Superior temporal gyrus (tissue), 1 donor: ENCODE data around the gene IPO9.
"Not testable (repeated sequence)": the region's sequence is repeated elsewhere in the genome, so short reads cannot be mapped to it uniquely, and the experiment has no call there.

Experiments
- DNase-seq: peaks from one replicate; pipeline ENCODE4 v3.0.0-alpha.2; 2016; ENCODE audit errors: extremely low spot score

Gene IPO9

DNA sequence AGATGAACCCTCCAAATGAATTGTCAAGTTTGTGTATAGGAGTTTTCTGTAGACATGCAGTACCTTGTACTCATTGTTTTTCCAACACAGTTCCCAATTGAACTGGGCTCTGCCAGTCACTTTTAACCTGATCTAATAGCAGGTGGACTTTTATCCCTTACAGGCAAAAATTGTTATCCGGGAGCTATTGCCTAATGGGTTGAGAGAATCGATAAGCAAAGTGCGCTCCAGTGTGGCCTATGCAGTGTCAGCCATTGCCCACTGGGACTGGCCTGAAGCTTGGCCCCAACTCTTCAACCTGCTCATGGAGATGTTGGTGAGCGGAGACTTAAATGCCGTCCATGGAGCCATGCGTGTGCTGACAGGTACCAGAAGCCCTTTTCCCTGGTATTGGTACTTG lies 19.3 kb downstream of the IPO9 start:
- no peak for DNase-seq

DNA sequence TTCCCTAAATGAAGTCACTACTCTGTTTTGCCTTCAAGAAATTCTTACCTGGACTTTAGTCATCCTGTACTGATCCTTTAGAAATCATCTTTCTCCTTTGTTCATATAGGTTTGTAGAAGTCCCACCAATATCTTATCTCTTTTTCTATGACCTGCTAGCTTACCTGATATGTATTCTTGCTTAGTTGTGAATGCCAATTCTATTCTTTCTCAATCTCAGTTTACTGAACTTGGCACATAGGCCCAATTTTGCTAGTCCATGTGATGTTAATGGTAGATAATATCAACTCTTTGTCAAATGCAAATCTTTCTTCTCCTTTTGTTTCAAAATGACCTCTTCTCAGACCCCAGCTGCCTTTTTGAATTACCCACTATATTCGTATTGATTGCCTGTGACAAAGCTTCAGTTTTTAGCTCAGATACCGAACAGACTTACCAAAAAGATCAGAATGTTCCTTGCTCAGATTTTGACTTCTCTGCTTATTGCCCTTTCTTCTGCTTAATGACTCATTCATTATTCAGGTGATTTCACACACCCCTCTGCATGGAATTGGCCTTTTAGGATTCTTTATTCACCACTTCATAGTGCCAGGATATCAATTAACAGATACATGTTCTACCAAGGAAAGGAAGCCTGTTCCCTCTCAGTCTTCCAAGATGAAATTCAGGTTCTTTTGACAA lies 20.6 kb downstream of the IPO9 start:
- DNase-seq, result no peak

DNA sequence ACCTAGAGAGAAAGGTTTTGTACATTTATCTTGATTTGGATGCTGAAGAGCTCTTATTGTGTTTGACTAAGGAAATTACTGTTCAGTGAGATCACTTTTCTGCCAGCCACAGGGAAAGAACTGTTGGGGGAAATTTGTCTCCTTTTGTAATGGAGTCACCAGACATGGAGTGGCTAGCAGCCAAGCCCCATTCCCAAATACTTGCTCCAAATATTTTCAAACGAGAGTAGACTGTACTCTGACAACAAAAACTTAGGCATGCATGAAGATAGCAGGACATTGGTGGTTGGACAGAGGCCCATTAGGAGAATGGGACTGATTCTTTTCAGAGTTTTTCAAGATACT lies 21.1 kb downstream of the IPO9 start:
- no peak for DNase-seq

DNA sequence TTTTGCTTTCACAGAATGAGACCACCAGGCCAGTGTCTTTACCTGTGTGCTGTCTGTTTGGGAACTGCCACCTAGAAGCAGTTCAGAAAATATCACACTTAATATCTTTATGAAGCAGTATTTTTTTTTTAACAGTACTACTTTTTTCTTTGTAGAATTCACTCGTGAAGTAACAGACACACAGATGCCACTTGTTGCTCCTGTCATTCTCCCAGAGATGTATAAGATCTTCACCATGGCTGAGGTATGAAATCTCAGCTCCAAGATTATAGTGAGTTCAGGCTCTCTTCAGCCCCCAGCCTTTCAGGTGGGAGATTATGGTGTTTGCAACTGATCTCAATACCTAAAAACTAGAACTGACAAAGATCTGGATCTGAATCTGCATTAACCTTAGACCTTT lies 23.0 kb downstream of the IPO9 start:
- no peak for DNase-seq

DNA sequence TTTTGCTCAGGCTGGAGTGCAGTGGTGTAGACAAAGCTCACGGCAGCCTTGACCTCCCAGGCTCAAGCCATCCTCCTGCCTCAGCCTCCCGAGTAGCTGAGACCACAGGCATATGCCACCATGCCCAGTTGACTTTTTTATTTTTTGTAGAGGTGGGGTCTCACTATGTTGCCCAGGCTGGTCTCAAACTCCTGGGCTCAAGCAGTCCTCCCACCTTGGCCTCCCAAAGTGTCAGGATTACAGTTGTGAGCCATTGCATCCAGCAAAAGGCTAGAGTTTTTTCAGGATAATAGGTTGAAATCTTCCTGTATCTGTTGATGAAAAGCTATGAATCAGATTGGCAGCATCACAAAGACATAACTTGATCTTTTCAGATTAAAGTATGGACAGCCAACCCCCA lies 27.8 kb downstream of the IPO9 start:
- DNase-seq, result not testable (repeated sequence)

DNA sequence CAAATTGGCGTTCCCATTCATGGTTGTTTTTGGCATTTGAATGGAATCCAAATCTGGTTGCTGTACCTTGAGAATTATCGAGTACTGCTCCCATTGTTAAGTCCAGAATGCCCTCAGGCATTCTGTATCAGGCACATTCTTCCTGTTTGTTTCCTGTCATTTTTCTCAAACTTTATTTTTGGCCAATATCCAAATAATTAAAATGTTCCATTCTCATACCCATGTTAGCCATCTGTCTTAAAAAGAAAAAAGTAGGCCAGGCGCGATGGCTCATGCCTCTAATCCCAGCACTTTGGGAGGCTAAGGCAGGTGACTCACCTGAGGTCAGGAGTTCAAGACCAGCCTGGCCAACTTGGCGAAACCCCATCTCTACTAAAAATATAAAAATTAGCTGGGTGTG lies 30.5 kb downstream of the IPO9 start:
- DNase-seq, result no peak

DNA sequence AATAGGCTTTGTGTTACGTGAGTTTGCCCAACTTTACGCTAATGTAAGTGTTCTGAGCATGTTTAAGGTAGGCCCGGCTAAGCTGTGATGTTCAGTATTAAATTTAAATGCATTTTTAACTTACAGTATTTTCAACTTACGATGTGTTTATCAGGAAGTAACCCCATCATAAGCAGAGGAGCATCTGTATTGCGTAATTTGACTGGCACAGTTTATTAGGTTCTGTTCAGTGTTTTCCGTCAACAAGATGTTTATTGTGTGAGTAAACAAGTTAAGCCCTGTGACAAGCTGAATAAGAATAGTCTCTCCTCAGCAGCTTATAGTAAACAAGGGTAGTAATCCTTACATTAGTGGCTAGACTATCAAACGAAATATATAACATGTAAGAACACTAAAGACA lies 32.5 kb downstream of the IPO9 start:
- no peak for DNase-seq

DNA sequence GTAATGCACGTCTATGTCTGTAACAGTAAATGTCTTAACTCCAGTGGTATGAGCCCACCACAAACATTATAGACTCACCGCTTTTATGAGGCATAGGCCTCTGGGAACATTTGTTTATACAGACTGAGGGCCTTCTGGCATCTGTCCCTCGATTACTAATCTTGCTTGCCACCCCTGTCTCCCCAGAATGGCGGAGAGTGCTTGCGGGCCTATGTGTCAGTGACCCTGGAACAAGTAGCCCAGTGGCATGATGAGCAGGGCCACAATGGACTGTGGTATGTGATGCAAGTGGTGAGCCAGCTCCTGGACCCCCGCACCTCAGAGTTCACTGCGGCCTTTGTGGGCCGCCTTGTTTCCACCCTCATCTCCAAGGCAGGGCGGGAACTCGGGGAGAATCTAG lies 41.4 kb downstream of the IPO9 start:
- DNase-seq, result no peak

DNA sequence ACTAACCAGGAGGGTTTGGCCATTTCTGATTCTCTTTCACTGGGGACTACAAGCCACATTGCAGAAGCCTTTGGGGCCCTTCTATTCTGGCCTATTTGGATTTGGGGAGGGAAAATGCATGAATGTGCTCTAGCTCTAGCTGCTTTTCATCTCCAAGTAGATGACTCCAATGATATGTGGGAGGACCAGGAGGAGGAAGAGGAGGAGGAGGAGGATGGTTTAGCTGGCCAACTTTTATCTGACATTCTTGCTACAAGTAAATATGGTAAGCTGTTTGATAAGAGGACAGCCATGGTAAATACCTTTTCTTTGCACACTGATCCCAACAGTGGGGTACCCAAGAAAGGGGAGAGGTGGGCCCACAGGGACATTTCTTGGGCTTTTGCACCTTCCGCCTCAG lies 45.7 kb downstream of the IPO9 start:
- DNase-seq, result no peak

DNA sequence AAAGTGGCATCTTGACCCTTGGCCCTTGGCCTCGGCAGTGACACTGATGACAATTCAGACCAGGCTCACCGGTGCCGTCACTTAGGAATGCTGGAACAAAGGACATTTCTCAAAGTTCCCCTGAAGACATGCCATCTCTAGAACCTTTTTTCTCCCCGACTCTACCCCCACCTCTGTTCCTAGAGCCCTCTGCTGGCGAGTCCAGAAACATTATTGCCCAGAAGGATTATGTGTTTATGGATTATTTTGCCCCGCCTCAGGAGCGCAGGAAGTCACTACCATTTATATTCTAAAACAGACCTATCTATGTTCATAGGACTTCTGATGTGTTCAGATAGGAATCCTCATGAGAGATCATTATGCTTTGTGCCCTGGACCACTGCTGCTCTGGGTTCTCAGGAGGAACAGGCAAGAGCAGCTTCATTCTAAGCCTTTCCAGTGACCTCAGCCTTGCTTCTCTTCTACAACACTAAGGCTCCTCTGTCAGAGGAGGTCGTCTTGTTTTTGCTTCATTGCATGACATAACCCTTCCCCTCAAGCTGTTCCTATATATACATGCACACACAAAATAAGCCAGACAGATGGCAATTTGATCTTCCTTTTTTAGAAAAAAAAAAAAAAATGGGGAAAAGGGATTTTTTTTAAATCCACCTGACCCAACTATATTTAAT lies 47.3 kb downstream of the IPO9 start:
- DNase-seq, result peak; percentile 40

DNA sequence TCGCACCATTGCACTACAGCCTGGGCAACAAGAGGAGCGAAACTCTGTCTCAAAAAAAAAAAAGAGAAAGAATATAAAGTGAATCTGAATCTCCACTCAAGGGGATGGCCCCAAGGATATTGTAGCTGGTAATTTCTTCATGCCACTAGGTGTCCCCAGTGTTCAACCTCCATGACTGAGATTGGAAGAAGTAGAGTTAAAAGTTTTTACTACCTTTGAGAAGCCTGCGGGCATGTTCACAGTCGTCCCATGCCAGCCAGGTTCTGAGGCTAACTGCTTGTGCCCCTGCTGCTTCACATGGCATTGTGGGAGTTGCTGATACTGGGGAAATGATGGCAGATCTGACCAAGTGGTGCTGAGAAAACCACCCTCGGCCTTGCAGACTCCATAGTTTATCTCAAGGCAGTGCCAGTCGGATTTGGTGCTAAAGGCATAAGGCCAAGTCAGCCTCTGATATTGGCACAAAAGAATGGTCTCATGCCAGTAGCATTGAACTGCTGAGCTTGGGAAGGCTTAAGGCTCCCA lies 49.0 kb downstream of the IPO9 start:
- DNase-seq, result peak; percentile 87

DNA sequence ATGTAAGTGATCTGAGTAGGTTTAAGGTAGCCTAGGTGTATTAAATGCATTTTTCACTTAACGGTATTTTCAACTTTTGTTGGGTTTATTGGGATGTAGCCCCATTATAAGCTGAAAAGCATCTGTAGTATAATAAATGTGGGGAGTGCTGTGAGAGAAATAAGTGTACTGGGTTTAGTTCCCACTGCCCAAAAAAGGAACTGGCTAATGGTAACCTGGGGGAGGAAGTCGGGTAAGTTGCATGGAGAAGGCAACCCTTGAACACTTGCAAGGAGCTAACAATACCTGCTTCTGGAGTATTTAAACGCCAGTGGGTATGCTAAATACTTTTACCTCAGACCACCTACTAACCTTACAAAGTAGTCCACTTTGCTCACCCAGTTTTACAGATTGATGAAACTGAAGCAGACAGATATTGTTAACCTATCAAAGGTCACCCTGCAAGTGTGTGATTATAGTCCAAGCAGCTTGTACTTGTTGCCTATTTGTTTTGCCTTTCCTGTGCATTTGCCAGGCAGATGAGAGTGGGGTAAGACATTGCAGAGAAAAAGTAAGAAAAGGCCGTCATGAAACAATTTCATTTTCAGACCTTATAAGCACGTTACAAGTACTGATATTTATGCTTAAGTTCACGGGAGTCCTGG lies 52.1 kb downstream of the IPO9 start:
- DNase-seq, result no peak

DNA sequence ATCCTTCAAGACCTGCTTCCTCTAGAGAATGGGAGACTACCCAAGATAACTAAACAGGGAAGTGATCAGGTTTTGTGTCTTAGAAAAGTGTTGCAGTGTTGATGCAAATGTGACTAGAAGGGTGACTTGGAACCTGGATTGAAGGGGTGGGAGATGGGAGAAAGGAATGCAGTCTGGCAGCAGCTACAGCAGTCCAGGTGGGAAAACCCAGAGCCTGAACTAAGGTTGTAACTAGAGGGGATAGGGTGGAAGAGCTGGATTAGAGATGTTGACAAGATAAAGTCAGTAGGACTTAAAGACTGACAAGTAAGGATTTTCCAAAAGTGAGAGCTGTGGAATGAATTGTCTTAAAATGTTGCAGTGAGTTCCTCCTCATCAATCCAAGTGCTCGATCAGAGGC lies 52.7 kb downstream of the IPO9 start:
- no peak for DNase-seq

DNA sequence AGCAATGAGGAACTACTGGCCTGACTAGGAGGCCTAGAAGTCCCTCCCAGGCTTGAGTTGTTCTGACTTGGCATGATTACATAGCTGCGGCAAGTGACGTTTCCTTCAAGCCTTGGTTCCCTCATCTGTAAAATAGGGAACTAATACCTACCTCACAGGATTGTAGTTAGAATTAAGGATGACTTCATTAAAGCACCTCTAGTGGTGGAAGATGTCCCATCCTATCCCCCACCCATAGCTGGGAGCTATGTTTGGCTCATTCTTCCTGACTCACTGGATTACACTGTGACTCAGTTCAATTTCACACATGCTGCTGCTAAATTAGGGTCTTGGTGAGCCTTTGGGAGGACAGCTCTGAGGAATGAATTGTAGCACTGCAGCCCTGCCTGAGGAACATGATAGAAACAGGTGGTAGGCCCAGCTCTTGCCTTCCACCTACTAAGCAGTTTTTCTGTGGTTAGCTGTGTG lies 53.7 kb downstream of the IPO9 start:
- peak; percentile 78 for DNase-seq

DNA sequence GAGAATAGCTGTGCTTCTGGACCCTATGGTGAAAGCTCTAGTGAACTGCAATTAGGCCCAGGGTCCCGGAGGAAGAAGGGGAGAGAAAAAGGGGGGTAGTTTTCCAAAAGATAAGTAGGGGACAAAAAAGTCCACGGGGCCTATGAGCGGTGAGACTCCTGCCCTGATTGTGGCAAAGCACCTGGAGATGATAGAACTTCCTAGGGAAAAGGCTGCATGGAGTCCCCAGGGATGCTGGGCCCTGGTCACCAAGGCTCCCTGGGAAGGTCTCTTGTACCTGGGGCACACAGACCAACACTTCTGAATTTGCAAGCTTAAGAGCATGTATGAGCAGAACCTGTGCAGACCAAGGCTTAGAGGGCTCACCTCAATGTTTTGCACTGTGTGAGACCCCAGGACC lies 54.3 kb downstream of the IPO9 start:
- no peak for DNase-seq

DNA sequence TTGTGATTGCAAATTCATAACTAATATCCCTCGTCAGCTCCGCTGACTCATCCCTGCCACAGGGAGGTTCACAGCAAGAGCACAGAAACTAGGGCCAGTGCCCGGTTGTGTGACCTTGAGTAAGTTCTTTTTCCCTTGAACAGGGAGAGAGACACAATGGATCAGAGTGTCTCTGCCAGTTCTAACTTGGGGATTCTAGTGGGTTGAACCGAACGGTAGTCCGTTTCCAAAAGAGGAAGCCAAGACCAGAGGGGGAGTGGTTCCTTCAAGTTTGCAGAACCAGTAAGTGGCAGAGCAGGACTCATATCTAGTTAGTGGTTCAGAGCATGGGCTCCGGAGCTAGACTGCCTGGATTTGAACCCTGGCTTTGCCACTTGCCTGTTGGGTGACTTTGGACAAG lies 54.8 kb downstream of the IPO9 start:
- peak; percentile 36 for DNase-seq

DNA sequence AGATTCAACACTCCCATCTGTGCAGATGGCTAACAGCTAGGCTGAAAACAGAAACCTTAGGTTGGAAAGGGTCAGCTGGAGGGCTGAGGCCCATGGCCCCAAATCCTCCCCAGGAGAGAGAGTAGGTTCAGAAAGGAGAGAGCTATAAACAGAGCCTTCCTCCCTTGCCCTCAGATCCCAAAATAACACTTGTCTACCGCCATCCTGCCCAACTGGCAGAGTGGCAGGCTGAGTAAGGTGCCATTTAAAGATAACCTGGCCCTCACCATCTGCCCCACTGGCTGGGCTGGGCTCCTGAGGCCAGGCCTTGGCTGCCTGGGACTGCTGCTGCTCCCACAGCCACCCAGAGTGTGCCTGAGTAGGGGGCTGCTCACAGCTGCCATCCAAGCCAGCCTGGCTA lies 55.5 kb downstream of the IPO9 start:
- no peak for DNase-seq

DNA sequence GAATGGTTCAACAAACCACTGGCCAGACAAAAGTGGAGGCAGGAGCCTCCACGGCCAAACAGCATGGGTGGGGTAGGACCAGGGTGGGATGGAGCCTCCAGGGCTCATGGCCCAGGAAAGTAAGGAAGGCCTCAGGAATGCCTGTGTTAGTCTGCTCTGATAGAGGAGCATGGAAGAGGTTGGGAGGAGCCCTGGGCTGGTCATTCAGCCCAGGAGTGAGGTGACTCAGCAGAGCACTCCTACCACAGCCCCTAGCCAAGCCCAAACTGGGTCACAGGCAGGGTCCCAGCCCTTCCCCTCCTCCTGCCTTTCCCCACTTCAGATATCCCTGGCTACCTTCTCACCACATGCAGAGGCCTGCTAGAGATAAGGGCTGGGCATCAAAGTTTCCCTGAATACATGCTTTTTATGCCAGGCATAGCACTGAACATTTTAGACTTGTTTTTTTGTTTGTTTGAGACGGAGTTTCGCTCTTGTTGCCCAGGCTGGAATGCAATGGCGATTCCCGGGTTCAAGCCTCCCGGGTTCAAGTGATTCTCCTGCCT lies 56.6 kb downstream of the IPO9 start:
- DNase-seq, result no peak

DNA sequence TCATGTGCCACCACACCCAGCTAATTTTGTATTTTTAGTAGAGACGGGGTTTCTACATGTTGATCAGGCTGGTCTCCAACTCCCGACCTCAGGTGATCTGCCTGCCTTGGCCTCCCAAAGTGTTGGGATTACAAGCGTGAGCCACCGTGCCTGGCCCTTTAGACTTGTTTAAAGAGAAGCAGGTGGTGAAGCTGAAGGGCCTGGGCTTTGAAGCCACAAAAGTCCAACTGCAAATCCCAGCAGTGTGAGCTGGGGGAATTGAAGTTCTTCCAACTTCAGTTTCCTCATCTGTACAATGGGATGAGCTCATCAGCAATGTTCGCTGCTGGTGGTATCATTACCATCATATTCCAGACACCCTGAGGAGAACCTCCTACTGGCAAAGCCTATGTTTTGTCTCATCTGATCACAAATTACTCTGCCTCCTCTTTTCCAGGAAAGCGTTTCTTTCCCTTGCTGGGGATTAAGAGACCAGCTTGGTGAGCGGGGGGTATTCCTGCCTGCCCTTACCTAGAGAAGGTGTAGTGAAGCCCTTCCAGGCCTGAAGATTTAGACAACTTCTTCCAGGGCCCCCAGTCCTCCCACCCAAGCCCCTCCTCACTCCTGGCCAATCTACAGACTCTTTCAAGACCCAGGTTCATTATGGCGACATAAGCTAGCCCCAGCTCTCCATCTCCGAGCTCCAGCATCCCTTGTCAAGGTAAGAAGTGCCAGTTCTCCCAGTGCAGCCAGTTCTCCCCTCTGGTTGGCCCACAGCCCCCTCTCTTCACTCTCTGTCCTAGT lies 57.3 kb downstream of the IPO9 start:
- DNase-seq, result no peak

DNA sequence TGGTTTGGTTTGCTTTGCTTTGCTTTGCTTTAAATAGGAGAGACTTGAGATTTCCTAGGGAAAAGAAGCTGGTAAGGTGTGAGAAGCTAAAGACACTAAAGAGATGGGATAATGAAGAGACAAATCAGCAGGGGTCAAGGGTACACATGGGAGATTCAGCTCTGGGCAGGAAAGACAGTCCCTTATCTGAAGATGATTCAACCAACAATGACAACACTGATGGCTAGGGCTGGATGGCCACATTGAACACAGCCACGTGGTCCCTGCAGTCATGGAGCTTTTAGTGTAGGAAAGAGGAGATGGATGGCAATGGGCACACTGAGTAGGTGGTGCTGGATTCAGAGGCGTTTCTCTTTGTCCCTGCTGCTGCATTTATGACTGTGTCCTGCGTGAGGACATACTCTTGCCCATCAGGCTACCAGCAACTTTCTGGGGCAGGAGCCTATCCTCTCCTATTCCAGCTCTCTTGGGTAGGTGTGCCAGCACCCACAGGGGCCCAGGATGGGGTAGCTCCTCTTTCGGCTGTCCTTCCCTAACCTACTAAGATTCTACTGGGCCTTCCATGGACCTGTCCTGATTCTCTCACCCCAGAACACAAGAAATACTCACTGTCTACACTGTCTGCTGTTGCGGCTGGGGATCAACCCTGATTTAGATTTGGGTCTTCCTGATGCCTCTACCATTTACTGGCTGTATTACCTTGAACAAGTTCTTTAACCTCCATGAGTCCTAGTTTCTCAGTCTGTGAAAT lies 58.3 kb downstream of the IPO9 start:
- DNase-seq, result peak; percentile 76
